ENCODE results near the gene FOS. TPM values are rescaled to one million over a fixed set of nuclear protein-coding genes. Genes with fewer than 3 reads are reported as not detected.

The FOS gene
- total and polyA plus RNA-seq, 2 of the 13 experiments (the other 11 are each of a cell fraction or from before 2014, with no cell fraction given) = 15.9 to 24.2 TPM

DNA sequence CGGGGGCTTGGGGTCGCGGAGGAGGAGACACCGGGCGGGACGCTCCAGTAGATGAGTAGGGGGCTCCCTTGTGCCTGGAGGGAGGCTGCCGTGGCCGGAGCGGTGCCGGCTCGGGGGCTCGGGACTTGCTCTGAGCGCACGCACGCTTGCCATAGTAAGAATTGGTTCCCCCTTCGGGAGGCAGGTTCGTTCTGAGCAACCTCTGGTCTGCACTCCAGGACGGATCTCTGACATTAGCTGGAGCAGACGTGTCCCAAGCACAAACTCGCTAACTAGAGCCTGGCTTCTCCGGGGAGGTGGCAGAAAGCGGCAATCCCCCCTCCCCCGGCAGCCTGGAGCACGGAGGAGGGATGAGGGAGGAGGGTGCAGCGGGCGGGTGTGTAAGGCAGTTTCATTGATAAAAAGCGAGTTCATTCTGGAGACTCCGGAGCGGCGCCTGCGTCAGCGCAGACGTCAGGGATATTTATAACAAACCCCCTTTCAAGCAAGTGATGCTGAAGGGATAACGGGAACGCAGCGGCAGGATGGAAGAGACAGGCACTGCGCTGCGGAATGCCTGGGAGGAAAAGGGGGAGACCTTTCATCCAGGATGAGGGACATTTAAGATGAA, 630 bp downstream of the FOS start (continued):
- TF ChIP-seq ONECUT2 (CRISPR knock-in tag; IDR thresholded peaks at IDR 0.05) = no peak
- TF ChIP-seq ZNF792 (CRISPR knock-in tag; IDR thresholded peaks at IDR 0.05) = no peak
- TF ChIP-seq ZSCAN20 (CRISPR knock-in tag; IDR thresholded peaks at IDR 0.05; ENCODE audit: borderline replicate concordance) = no peak
- TF ChIP-seq CCDC6 (CRISPR knock-in tag; IDR thresholded peaks at IDR 0.05) = no peak
- no peak for TF ChIP-seq PRMT3 (CRISPR knock-in tag; IDR thresholded peaks at IDR 0.05; ENCODE audit: borderline replicate concordance, low read depth)
- TF ChIP-seq, protein P1, sequence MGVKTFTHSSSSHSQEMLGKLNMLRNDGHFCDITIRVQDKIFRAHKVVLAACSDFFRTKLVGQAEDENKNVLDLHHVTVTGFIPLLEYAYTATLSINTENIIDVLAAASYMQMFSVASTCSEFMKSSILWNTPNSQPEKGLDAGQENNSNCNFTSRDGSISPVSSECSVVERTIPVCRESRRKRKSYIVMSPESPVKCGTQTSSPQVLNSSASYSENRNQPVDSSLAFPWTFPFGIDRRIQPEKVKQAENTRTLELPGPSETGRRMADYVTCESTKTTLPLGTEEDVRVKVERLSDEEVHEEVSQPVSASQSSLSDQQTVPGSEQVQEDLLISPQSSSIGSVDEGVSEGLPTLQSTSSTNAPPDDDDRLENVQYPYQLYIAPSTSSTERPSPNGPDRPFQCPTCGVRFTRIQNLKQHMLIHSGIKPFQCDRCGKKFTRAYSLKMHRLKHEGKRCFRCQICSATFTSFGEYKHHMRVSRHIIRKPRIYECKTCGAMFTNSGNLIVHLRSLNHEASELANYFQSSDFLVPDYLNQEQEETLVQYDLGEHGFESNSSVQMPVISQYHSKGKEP (CRISPR knock-in tag; IDR thresholded peaks at IDR 0.05) = no peak
- no peak for TF ChIP-seq ZNF615 (CRISPR knock-in tag; IDR thresholded peaks at IDR 0.05; ENCODE audit: borderline replicate concordance)
- TF ChIP-seq, protein P2, sequence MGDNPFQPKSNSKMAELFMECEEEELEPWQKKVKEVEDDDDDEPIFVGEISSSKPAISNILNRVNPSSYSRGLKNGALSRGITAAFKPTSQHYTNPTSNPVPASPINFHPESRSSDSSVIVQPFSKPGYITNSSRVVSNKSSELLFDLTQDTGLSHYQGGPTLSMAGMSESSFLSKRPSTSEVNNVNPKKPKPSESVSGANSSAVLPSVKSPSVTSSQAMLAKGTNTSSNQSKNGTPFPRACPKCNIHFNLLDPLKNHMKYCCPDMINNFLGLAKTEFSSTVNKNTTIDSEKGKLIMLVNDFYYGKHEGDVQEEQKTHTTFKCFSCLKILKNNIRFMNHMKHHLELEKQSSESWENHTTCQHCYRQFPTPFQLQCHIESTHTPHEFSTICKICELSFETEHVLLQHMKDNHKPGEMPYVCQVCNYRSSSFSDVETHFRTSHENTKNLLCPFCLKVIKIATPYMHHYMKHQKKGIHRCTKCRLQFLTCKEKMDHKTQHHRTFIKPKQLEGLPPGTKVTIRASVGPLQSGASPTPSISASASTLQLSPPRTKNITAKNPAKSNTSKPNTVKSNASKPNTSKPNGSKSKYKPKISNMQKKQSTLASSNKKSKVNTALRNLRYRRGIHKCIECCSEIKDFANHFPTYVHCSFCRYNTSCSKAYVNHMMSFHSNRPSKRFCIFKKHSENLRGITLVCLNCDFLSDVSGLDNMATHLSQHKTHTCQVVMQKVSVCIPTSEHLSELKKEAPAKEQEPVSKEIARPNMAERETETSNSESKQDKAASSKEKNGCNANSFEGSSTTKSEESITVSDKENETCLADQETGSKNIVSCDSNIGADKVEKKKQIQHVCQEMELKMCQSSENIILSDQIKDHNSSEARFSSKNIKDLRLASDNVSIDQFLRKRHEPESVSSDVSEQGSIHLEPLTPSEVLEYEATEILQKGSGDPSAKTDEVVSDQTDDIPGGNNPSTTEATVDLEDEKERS (CRISPR knock-in tag; IDR thresholded peaks at IDR 0.05) = no peak
- TF ChIP-seq SMARCE1 (IDR thresholded peaks at IDR 0.05; ENCODE audit: borderline replicate concordance) = no peak
- no peak for TF ChIP-seq ZNF441 (CRISPR knock-in tag; IDR thresholded peaks at IDR 0.05; ENCODE audit: borderline replicate concordance)
- TF ChIP-seq, protein P3, sequence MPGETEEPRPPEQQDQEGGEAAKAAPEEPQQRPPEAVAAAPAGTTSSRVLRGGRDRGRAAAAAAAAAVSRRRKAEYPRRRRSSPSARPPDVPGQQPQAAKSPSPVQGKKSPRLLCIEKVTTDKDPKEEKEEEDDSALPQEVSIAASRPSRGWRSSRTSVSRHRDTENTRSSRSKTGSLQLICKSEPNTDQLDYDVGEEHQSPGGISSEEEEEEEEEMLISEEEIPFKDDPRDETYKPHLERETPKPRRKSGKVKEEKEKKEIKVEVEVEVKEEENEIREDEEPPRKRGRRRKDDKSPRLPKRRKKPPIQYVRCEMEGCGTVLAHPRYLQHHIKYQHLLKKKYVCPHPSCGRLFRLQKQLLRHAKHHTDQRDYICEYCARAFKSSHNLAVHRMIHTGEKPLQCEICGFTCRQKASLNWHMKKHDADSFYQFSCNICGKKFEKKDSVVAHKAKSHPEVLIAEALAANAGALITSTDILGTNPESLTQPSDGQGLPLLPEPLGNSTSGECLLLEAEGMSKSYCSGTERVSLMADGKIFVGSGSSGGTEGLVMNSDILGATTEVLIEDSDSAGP (CRISPR knock-in tag; IDR thresholded peaks at IDR 0.05; ENCODE audit: borderline replicate concordance) = no peak; the same call in 1 of the 2 replicates
- no peak for TF ChIP-seq RFX3 (CRISPR knock-in tag; IDR thresholded peaks at IDR 0.05)
- no peak for TF ChIP-seq MTA3 (CRISPR knock-in tag; IDR thresholded peaks at IDR 0.05)
- TF ChIP-seq, protein P4, sequence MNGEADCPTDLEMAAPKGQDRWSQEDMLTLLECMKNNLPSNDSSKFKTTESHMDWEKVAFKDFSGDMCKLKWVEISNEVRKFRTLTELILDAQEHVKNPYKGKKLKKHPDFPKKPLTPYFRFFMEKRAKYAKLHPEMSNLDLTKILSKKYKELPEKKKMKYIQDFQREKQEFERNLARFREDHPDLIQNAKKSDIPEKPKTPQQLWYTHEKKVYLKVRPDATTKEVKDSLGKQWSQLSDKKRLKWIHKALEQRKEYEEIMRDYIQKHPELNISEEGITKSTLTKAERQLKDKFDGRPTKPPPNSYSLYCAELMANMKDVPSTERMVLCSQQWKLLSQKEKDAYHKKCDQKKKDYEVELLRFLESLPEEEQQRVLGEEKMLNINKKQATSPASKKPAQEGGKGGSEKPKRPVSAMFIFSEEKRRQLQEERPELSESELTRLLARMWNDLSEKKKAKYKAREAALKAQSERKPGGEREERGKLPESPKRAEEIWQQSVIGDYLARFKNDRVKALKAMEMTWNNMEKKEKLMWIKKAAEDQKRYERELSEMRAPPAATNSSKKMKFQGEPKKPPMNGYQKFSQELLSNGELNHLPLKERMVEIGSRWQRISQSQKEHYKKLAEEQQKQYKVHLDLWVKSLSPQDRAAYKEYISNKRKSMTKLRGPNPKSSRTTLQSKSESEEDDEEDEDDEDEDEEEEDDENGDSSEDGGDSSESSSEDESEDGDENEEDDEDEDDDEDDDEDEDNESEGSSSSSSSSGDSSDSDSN (CRISPR knock-in tag; IDR thresholded peaks at IDR 0.05) = peak; percentile 78
- TF ChIP-seq, protein P5, sequence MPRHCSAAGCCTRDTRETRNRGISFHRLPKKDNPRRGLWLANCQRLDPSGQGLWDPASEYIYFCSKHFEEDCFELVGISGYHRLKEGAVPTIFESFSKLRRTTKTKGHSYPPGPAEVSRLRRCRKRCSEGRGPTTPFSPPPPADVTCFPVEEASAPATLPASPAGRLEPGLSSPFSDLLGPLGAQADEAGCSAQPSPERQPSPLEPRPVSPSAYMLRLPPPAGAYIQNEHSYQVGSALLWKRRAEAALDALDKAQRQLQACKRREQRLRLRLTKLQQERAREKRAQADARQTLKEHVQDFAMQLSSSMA (CRISPR knock-in tag; IDR thresholded peaks at IDR 0.05) = 0 out of 2 replicates have a peak, but pooled peaks have one; percentile 14
- TF ChIP-seq RARA (CRISPR knock-in tag; IDR thresholded peaks at IDR 0.05) = no peak
- no peak for TF ChIP-seq ARNTL (CRISPR knock-in tag; IDR thresholded peaks at IDR 0.05)
- no peak for TF ChIP-seq ARNT (IDR thresholded peaks at IDR 0.05)
- TF ChIP-seq RCOR2 (CRISPR knock-in tag; IDR thresholded peaks at IDR 0.05) = no peak
- no peak for TF ChIP-seq ZNF484 (CRISPR knock-in tag; IDR thresholded peaks at IDR 0.05; ENCODE audit: borderline replicate concordance, low read depth)
